NB4 (cell line): ENCODE measurements around the gene MAGEA1.

Experiments
- CTCF ChIP-seq: IDR thresholded peaks from one replicate; pipeline ENCODE4 v1.5.1; 2012; ENCODE audit warnings: low read depth, low read length
- MAX ChIP-seq: IDR thresholded peaks from 2 replicates; pipeline ENCODE4 v1.6.1; 2011; ENCODE audit warnings: low read depth, low read length
- MYC ChIP-seq: IDR thresholded peaks from 2 replicates; pipeline ENCODE4 v1.6.1; 2011; ENCODE audit warnings: low read depth, low read length

- TF ChIP-seq CTCF (no peak), MAX (no peak), MYC (no peak)
Observed at GRCh38 chrX:153200462-153200861, 21.4 kb downstream of the MAGEA1 start.
